ENCODE measurements around the gene PAQR5. TPM values are rescaled to one million over a fixed set of nuclear protein-coding genes. Genes with fewer than 3 reads are reported as not detected.

Gene PAQR5
- total and polyA plus RNA-seq, 2 donors (not counting 3 experiments of a cell fraction or from before 2014, with no cell fraction given) = 0.08 to 0.09 TPM

- no peaks in the 10 kb centered on the region for H3K9me1 ChIP-seq (replicated peaks; ENCODE audit: control insufficient read depth, extremely low read depth, insufficient read depth, low read length)
- ChIA-PET CTCF (no interaction called here), POLR2A (no interaction called here)
- no peak overlapping the region for H3K27ac ChIP-seq (ENCODE audit: insufficient read depth, low read depth, low read length)
- H3K79me2 ChIP-seq (ENCODE audit: control insufficient read depth, insufficient read depth, low read length) = no peaks in the 10 kb centered on the region
- no peak overlapping the region for H2AFZ ChIP-seq (ENCODE audit: low read depth, low read length)
- H3K4me2 ChIP-seq (ENCODE audit: insufficient read depth, low read length) = no peak overlapping the region
- no peaks in the 10 kb centered on the region for H3K27me3 ChIP-seq (ENCODE audit: control insufficient read depth in 2 of 2, insufficient read depth in 2 of 2, low read length in 2 of 2)
- H3K36me3 ChIP-seq (ENCODE audit: control insufficient read depth in 2 of 2, extremely low read depth in 1 of 2, insufficient read depth in 2 of 2, low read length in 2 of 2) = no peaks in the 10 kb centered on the region
- no peaks in the 10 kb centered on the region for H4K20me1 ChIP-seq (replicated peaks; ENCODE audit: control insufficient read depth, extremely low read depth, insufficient read depth, low read length)
- H3K9me3 ChIP-seq (replicated peaks; ENCODE audit: control insufficient read depth, insufficient read depth, low read length) = no peaks in the 10 kb centered on the region
- H3K4me1 ChIP-seq (ENCODE audit: control insufficient read depth, extremely low read depth, insufficient read depth, low read length) = no peaks in the 10 kb centered on the region
- FAIRE-seq (no peak), DNase-seq (ENCODE audit: low read depth, low spot score) (no peak)
- H3K9ac ChIP-seq (replicated peaks; ENCODE audit: extremely low read depth, insufficient read depth, low read length) = no peak overlapping the region
- no TSS peak for BruUV-seq (replicated peaks)
- H3K4me3 ChIP-seq (replicated peaks in 1 of 3; ENCODE audit: insufficient read depth in 1 of 3, low read depth in 1 of 3, low read length in 3 of 3) = no peak overlapping the region
- dilution Hi-C loops (cut with MboI; ENCODE audit: extremely low pct_ligation_motif_present, low sequenced_read_pairs) (no loop called here), intact Hi-C loops (cut with micrococcal nuclease) (no loop called here)
- TF ChIP-seq FOS (IDR thresholded peaks at IDR 0.05; ENCODE audit: borderline replicate concordance, insufficient read depth, low read length) (no peak), MYC (IDR thresholded peaks at IDR 0.05; ENCODE audit: low read depth, low read length) (no peak), EZH2 (IDR thresholded peaks at IDR 0.05; ENCODE audit: borderline replicate concordance, low read depth, low read length, severe bottlenecking) (no peak), JUN (IDR thresholded peaks at IDR 0.05; ENCODE audit: borderline replicate concordance, insufficient read depth, insufficient read length, low read depth) (no peak), GATA2 (IDR thresholded peaks at IDR 0.05; ENCODE audit: insufficient read depth, insufficient read length, low read depth, low read length) (no peak), POLR2AphosphoS5 (IDR thresholded peaks at IDR 0.05; ENCODE audit: insufficient read depth, low read depth, low read length) (no peak), POLR2A (IDR thresholded peaks at IDR 0.05; ENCODE audit: low read depth, low read length) (no peak)
- TF ChIP-seq, protein P1, sequence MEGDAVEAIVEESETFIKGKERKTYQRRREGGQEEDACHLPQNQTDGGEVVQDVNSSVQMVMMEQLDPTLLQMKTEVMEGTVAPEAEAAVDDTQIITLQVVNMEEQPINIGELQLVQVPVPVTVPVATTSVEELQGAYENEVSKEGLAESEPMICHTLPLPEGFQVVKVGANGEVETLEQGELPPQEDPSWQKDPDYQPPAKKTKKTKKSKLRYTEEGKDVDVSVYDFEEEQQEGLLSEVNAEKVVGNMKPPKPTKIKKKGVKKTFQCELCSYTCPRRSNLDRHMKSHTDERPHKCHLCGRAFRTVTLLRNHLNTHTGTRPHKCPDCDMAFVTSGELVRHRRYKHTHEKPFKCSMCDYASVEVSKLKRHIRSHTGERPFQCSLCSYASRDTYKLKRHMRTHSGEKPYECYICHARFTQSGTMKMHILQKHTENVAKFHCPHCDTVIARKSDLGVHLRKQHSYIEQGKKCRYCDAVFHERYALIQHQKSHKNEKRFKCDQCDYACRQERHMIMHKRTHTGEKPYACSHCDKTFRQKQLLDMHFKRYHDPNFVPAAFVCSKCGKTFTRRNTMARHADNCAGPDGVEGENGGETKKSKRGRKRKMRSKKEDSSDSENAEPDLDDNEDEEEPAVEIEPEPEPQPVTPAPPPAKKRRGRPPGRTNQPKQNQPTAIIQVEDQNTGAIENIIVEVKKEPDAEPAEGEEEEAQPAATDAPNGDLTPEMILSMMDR (IDR thresholded peaks at IDR 0.05; ENCODE audit: extremely low read depth in 1 of 2, insufficient read depth in 1 of 2, low read depth in 1 of 2, low read length in 2 of 2) = no peak
- TF ChIP-seq, protein P2, sequence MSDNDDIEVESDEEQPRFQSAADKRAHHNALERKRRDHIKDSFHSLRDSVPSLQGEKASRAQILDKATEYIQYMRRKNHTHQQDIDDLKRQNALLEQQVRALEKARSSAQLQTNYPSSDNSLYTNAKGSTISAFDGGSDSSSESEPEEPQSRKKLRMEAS (IDR thresholded peaks at IDR 0.05; ENCODE audit: insufficient read depth, insufficient read length) = no peak
Observed at GRCh38 chr15:69360642-69361041, 61.9 kb downstream of the PAQR5 start.

Data from endothelial cell of umbilical vein (primary cell).